ENCODE measurements around the gene SKIDA1. TPM values are rescaled to one million over a fixed set of nuclear protein-coding genes. Genes with fewer than 3 reads are reported as not detected.

The SKIDA1 gene
- total and polyA plus RNA-seq, 4 donors = 0.63 to 2.6 (median 1.6) TPM

DNA sequence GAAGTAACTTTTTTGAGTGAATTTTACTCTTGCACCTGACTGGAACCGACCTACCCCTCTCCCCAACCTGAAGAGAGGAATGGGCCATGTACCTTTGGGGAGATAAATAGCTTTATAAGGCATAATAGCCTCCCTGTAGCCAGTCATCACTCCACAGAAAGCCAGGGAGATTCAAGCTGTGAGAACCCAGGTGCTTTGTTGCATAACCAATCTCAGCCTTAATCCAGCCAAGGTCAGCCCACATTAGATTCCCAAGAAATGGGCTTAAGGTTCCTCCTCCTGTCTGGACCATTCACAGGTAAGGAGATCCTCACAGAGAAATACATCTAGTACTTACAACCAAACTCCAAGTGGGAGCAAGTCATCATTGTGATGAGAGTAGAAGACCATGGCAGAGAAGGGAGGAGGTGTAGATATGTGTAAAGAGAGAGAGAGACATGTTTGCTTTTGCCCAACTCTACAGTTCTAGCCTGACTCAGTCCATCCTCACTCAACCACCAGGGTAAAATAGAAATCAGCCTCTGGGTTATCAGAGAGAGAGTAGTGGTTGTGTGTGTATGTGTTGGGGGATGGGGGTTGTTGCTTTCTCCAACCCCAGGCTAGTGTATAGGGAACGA, 23.6 kb downstream of the SKIDA1 start:
- no peak for TF ChIP-seq RAD21 (IDR thresholded peaks at IDR 0.05)
- no peak for TF ChIP-seq NR2F2 (IDR thresholded peaks at IDR 0.05)
- TF ChIP-seq HNF4G (IDR thresholded peaks at IDR 0.05) = no peak
- no peak for TF ChIP-seq TAF1 (conservative IDR thresholded peaks at IDR 0.05)
- no peak for TF ChIP-seq GABPA (IDR thresholded peaks at IDR 0.05 in 1 of 2, conservative IDR thresholded peaks at IDR 0.05 in 1 of 2)
- TF ChIP-seq ZBTB33 (IDR thresholded peaks at IDR 0.05) = no peak
- TF ChIP-seq, protein P1, sequence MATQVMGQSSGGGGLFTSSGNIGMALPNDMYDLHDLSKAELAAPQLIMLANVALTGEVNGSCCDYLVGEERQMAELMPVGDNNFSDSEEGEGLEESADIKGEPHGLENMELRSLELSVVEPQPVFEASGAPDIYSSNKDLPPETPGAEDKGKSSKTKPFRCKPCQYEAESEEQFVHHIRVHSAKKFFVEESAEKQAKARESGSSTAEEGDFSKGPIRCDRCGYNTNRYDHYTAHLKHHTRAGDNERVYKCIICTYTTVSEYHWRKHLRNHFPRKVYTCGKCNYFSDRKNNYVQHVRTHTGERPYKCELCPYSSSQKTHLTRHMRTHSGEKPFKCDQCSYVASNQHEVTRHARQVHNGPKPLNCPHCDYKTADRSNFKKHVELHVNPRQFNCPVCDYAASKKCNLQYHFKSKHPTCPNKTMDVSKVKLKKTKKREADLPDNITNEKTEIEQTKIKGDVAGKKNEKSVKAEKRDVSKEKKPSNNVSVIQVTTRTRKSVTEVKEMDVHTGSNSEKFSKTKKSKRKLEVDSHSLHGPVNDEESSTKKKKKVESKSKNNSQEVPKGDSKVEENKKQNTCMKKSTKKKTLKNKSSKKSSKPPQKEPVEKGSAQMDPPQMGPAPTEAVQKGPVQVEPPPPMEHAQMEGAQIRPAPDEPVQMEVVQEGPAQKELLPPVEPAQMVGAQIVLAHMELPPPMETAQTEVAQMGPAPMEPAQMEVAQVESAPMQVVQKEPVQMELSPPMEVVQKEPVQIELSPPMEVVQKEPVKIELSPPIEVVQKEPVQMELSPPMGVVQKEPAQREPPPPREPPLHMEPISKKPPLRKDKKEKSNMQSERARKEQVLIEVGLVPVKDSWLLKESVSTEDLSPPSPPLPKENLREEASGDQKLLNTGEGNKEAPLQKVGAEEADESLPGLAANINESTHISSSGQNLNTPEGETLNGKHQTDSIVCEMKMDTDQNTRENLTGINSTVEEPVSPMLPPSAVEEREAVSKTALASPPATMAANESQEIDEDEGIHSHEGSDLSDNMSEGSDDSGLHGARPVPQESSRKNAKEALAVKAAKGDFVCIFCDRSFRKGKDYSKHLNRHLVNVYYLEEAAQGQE (IDR thresholded peaks at IDR 0.05) = no peak
- TF ChIP-seq FOXA2 (IDR thresholded peaks at IDR 0.05) = no peak
- no peak for TF ChIP-seq CTCF (IDR thresholded peaks at IDR 0.05; ENCODE audit: low read depth, low read length, missing input control)
- no peak for TF ChIP-seq SP1 (IDR thresholded peaks at IDR 0.05)
- TF ChIP-seq RXRA (IDR thresholded peaks at IDR 0.05) = no peak
- TF ChIP-seq MAX (IDR thresholded peaks at IDR 0.05) = no peak
- TF ChIP-seq EGR1 (IDR thresholded peaks at IDR 0.05; ENCODE audit: low read depth in 2 of 2) = no peak
- TF ChIP-seq ATF3 (IDR thresholded peaks at IDR 0.05) = no peak
- TF ChIP-seq HNF4A (conservative IDR thresholded peaks at IDR 0.05) = no peak
- TF ChIP-seq FOXA1 (IDR thresholded peaks at IDR 0.05) = no peak
- no peak for TF ChIP-seq JUND (IDR thresholded peaks at IDR 0.05)
- no peaks in the 10 kb centered on the region for H3K36me3 ChIP-seq (ENCODE audit: control insufficient read depth in 4 of 4, insufficient read depth in 3 of 4, low read depth in 1 of 4, low read length in 3 of 4)
- no peak overlapping the region for H3K9ac ChIP-seq (ENCODE audit: low read depth in 1 of 2, low read length in 2 of 2)
- H3K27me3 ChIP-seq (ENCODE audit: control insufficient read depth in 4 of 4, insufficient read depth in 4 of 4, low read length in 3 of 4) = no peaks in the 10 kb centered on the region
- WGBS = 89% methylated on average over 2 of the region's 2 CpGs
- H3K4me1 ChIP-seq (ENCODE audit: control insufficient read depth in 4 of 4, insufficient read depth in 4 of 4, low read length in 3 of 4) = peaks cover 7 to 83% (median 69%) of the 10 kb centered on the region in 4 donors
- no peak overlapping the region for H3K27ac ChIP-seq (ENCODE audit: low read depth in 1 of 2, low read length in 2 of 2)
- no peaks in the 10 kb centered on the region for H3K9me3 ChIP-seq (ENCODE audit: control insufficient read depth in 4 of 4, low read length in 3 of 4)
- no peak overlapping the region for H3K4me3 ChIP-seq (ENCODE audit: low read depth in 1 of 3, low read length in 3 of 3)
- DNase-seq (ENCODE audit: low spot score) = no peak

Data from liver (tissue), 9 donors.